ENCODE data around the gene RNU1-3. TPM values are rescaled to one million over a fixed set of nuclear protein-coding genes. Genes with fewer than 3 reads are reported as not detected.
A peak's percentile ranks its signal among the peaks of the same experiment; 100 is the strongest.
"Not testable (repeated sequence)": the region's sequence is repeated elsewhere in the genome, so short reads cannot be mapped to it uniquely, and the experiment has no call there.

The RNU1-3 gene
- total RNA-seq, 6 experiments from 2014 or later, result 1,191 to 2,394 (median 1,819) TPM

GRCh38 chr1:16656574-16656973 lies 10.2 kb downstream of the RNU1-3 start:
- H3K27me3 Mint-ChIP-seq (ENCODE audit: insufficient read depth); H3K9me3 Mint-ChIP-seq; H3K4me1 Mint-ChIP-seq (ENCODE audit: low read depth); H3K36me3 Mint-ChIP-seq (ENCODE audit: low read depth); DNase-seq; H3K27ac Mint-ChIP-seq; H3K4me3 Mint-ChIP-seq: not testable (repeated sequence)

DNA sequence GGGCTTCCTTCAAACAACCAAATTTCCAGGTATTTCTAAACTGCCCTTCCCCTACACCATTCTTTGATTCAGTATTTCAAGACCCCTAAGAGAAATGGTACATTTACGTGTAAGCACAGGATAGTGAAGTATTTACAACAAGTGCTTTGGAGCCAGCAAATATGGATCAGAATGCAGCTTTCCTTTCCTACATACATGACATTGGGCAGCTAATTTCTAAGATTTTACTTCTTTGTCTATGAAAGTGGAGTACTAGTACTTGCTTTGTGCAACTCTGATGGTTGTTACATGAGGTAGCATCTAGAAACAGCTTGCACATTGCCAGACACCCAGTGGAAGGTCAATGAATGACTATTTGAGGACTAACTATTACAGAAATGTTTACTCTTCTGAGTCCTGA lies 15.2 kb downstream of the RNU1-3 start:
- H3K27me3 Mint-ChIP-seq (ENCODE audit: insufficient read depth); H3K27ac Mint-ChIP-seq; H3K4me1 Mint-ChIP-seq (ENCODE audit: low read depth); H3K4me3 Mint-ChIP-seq; H3K36me3 Mint-ChIP-seq (ENCODE audit: low read depth); H3K9me3 Mint-ChIP-seq: not testable (repeated sequence)
- peak; percentile 35 for TF ChIP-seq CTCF (IDR thresholded peaks at IDR 0.05)
- peak; percentile 26 for DNase-seq

GRCh38 chr1:16649960-16650359 lies 16.8 kb downstream of the RNU1-3 start:
- H3K9me3 Mint-ChIP-seq; H3K36me3 Mint-ChIP-seq (ENCODE audit: low read depth): not testable (repeated sequence)

GRCh38 chr1:16649390-16649789 lies 17.4 kb downstream of the RNU1-3 start:
- not testable (repeated sequence) for H3K9me3 Mint-ChIP-seq; H3K36me3 Mint-ChIP-seq (ENCODE audit: low read depth); H3K27me3 Mint-ChIP-seq (ENCODE audit: insufficient read depth); DNase-seq; H3K4me1 Mint-ChIP-seq (ENCODE audit: low read depth); H3K4me3 Mint-ChIP-seq; H3K27ac Mint-ChIP-seq

More at GRCh38 chr1:16649960-16650359, 16.8 kb downstream of the RNU1-3 start:
- DNase-seq; H3K27me3 Mint-ChIP-seq (ENCODE audit: insufficient read depth); H3K4me1 Mint-ChIP-seq (ENCODE audit: low read depth); H3K4me3 Mint-ChIP-seq; H3K27ac Mint-ChIP-seq: not testable (repeated sequence)

GRCh38 chr1:16648756-16649155 lies 18.0 kb downstream of the RNU1-3 start:
- H3K27me3 Mint-ChIP-seq (ENCODE audit: insufficient read depth); H3K4me3 Mint-ChIP-seq; H3K9me3 Mint-ChIP-seq: not testable (repeated sequence)

GRCh38 chr1:16648250-16648649 lies 18.5 kb downstream of the RNU1-3 start:
- not testable (repeated sequence) for H3K4me3 Mint-ChIP-seq; H3K36me3 Mint-ChIP-seq (ENCODE audit: low read depth); H3K9me3 Mint-ChIP-seq; H3K27ac Mint-ChIP-seq; DNase-seq; H3K27me3 Mint-ChIP-seq (ENCODE audit: insufficient read depth); H3K4me1 Mint-ChIP-seq (ENCODE audit: low read depth)

More at GRCh38 chr1:16648756-16649155, 18.0 kb downstream of the RNU1-3 start:
- H3K27ac Mint-ChIP-seq; H3K36me3 Mint-ChIP-seq (ENCODE audit: low read depth); H3K4me1 Mint-ChIP-seq (ENCODE audit: low read depth); DNase-seq: not testable (repeated sequence)

DNA sequence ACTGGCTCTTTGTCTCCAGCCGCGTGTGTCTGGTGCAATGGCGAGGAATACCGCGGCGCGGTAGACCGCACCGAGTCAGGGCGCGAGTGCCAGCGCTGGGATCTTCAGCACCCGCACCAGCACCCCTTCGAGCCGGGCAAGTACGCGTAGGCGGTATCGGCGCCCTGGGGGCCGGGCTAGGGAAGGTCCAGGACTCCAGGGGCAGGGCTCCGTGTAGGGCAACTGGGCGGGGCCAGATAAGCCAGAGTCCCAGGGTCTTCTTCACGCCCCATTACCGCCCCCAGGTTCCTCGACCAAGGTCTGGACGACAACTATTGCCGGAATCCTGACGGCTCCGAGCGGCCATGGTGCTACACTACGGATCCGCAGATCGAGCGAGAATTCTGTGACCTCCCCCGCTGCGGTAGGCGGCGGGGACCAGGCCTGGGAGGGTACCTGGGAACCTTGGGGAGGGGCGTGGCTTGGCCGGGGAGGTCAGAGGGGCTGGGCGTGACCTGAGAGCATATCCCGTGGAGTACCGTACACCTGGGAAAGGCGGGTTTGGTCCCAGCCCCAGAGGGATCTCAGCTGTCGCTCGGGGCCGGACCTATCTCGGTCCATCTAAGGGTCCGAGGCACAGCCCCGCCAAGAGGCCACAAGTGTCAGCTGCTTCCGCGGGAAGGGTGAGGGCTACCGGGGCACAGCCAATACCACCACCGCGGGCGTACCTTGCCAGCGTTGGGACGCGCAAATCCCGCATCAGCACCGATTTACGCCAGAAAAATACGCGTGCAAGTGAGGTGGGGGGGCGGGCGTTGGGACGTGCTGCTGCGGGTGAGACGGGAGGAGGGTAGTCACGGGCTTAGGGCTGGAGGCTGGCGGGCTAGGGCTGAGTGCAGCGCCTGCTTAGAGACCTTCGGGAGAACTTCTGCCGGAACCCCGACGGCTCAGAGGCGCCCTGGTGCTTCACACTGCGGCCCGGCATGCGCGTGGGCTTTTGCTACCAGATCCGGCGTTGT lies 19.3 kb downstream of the RNU1-3 start:
- not testable (repeated sequence) for H3K4me3 Mint-ChIP-seq; DNase-seq; H3K36me3 Mint-ChIP-seq (ENCODE audit: low read depth); H3K27me3 Mint-ChIP-seq (ENCODE audit: insufficient read depth); H3K4me1 Mint-ChIP-seq (ENCODE audit: low read depth); H3K9me3 Mint-ChIP-seq; H3K27ac Mint-ChIP-seq

GRCh38 chr1:16646716-16647115 lies 20.0 kb downstream of the RNU1-3 start:
- H3K4me1 Mint-ChIP-seq (ENCODE audit: low read depth), result not testable (repeated sequence)

GRCh38 chr1:16646061-16646664 lies 20.6 kb downstream of the RNU1-3 start:
- DNase-seq; H3K36me3 Mint-ChIP-seq (ENCODE audit: low read depth); H3K4me3 Mint-ChIP-seq; H3K4me1 Mint-ChIP-seq (ENCODE audit: low read depth); H3K9me3 Mint-ChIP-seq; H3K27ac Mint-ChIP-seq; H3K27me3 Mint-ChIP-seq (ENCODE audit: insufficient read depth): not testable (repeated sequence)

More at GRCh38 chr1:16646716-16647115, 20.0 kb downstream of the RNU1-3 start:
- not testable (repeated sequence) for DNase-seq; H3K4me3 Mint-ChIP-seq; H3K9me3 Mint-ChIP-seq; H3K27ac Mint-ChIP-seq; H3K27me3 Mint-ChIP-seq (ENCODE audit: insufficient read depth); H3K36me3 Mint-ChIP-seq (ENCODE audit: low read depth)

- H3K4me3 Mint-ChIP-seq; H3K4me1 Mint-ChIP-seq (ENCODE audit: low read depth); H3K9me3 Mint-ChIP-seq; H3K27ac Mint-ChIP-seq; H3K36me3 Mint-ChIP-seq (ENCODE audit: low read depth); H3K27me3 Mint-ChIP-seq (ENCODE audit: insufficient read depth): not testable (repeated sequence)
- DNase-seq, result peak; percentile 8
These were observed 21.3 kb downstream of the RNU1-3 start for GRCh38 chr1:16645271-16646060.
